GM12801 (cell line): Measurements from ENCODE around the gene RPGRIP1L.

Source experiments
- TF ChIP-seq, protein P1 (sequence below): IDR thresholded peaks from one replicate; pipeline ENCODE4 v1.5.1; 2011; ENCODE audit warnings: control low read depth; ENCODE audit not compliant: insufficient read length; ENCODE audit errors: extremely low read depth

The RPGRIP1L gene

DNA sequence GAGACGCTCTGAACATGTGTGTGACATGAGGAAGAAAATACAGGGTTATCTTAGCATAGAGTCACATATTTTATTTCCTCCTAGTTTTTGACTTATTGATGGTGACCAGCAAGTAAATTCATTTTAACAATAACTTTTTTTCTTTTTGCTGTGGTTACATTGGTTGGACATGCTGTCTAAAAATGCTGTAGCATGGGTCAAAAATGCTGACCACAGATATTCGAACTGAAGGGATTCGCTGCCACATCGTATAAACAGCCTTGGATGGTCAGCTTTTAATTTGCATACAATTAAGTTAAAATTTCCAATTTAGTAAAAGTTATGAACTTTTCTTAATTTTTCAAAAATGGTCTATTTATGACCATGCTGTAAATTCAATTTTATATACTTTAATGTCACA is 30.5 kb downstream of the RPGRIP1L start:
- TF ChIP-seq, protein P1, sequence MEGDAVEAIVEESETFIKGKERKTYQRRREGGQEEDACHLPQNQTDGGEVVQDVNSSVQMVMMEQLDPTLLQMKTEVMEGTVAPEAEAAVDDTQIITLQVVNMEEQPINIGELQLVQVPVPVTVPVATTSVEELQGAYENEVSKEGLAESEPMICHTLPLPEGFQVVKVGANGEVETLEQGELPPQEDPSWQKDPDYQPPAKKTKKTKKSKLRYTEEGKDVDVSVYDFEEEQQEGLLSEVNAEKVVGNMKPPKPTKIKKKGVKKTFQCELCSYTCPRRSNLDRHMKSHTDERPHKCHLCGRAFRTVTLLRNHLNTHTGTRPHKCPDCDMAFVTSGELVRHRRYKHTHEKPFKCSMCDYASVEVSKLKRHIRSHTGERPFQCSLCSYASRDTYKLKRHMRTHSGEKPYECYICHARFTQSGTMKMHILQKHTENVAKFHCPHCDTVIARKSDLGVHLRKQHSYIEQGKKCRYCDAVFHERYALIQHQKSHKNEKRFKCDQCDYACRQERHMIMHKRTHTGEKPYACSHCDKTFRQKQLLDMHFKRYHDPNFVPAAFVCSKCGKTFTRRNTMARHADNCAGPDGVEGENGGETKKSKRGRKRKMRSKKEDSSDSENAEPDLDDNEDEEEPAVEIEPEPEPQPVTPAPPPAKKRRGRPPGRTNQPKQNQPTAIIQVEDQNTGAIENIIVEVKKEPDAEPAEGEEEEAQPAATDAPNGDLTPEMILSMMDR, result no peak

- TF ChIP-seq, protein P1, result no peak
These were observed 31.2 kb downstream of the RPGRIP1L start for GRCh38 chr16:53672461-53672860.

GRCh38 chr16:53668869-53669268 is 34.8 kb downstream of the RPGRIP1L start:
- TF ChIP-seq, protein P1, result no peak

DNA sequence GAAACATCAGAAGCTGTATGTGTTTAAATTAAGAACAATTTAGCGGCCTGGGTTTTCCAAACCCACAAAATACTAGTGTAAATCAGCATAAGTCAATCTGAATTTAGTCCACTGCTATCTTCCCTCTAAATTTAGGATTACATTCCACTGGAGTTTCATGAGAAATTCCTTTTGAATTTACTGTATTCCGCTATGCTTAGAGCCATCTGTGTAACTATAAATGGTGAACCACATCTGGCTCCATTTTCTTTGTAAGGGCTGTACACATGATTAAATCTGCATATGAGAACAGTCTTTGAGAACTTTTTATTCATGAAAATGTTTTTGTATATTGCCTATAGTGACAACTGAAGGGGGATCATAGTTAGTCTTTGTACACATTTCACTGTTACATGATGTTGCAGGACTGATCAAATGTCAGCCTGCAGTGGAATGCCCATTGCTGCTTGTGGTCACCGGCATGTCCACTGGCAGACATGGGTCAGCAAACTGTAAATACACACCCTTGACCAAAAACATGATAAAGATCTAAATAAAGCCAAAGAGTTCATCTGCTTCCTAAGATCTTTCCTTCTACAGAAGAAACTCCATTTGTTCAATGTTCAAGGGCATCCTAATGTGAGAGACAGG is 36.8 kb downstream of the RPGRIP1L start:
- TF ChIP-seq, protein P1, result no peak

DNA sequence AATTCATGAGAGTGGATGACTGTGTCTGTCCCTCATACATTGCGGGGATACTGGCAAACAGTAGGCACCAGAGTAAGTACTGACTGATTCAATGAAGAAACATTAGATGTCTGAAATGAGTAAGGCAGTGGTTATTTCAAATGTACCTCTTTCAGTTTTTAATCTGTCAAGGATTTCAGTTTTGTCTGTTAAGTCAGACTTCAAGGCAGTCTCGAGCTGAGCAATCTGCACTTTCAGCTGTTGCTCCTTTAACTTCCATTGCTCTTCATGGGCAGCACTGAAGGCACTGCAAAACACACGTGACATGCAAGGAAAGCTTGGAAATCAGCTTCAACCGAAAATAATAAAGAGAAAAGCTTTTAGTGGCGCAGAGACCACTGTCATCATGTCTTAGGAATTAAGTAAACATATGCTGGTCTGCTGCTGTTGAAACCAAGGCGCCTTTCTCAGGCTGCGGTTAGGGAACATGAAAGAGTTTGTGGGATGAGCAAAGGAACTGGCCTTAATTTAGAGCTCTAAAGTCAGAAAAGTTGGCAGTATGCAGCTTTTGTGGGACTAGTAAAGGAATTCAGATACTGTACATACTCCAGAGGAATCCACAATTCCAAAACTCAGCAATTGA is 38.8 kb downstream of the RPGRIP1L start:
- TF ChIP-seq, protein P1, result no peak

DNA sequence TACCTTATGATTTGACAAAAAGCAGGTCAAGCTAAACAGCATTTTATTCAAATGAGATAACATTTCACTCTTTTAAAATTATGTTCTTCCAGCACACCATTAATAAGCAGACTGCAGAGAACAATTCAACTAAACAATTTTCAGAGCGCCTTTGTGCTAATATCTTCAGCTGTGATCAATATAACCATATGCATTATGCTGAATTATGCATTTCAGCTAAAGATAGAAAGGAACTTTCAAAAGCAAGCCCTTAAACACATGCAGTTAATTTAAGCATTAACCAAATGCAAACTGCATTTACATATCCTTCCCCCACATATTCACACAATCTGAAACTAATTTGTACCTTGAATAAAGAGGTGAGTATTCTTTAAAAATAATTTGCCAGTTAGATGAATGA is 41.6 kb downstream of the RPGRIP1L start:
- TF ChIP-seq, protein P1, result no peak

- TF ChIP-seq, protein P1, result no peak
These were observed 48.7 kb downstream of the RPGRIP1L start for GRCh38 chr16:53654946-53655345.
